Measurements from ENCODE around the gene RTN4R. TPM values are rescaled to one million over a fixed set of nuclear protein-coding genes. Genes with fewer than 3 reads are reported as not detected.

RTN4R gene
- total and polyA plus RNA-seq, 2 of the 4 experiments (the other 2 are of a cell fraction): 0.18 to 0.94 TPM

- Histone ChIP-seq H3K27me3 (ENCODE audit: control insufficient read depth, insufficient read depth, low read length) (peaks cover 49% of the 10 kb centered on the region), H3K23ac (ENCODE audit: low read depth, low read length) (no peak overlapping the region), H3K9me3 (ENCODE audit: control insufficient read depth, insufficient read depth, low read length) (no peaks in the 10 kb centered on the region), H4K5ac (ENCODE audit: low read depth, low read length) (no peak overlapping the region), H3K4ac (ENCODE audit: low read depth, low read length) (no peak overlapping the region), H3K36me3 (ENCODE audit: control insufficient read depth, insufficient read depth, low read length) (no peaks in the 10 kb centered on the region), H2AK5ac (ENCODE audit: low read depth, low read length) (no peak overlapping the region), H3K9ac (ENCODE audit: low read depth, low read length) (no peak overlapping the region), H4K91ac (ENCODE audit: insufficient read depth, low read depth, low read length) (no peak overlapping the region), H2AFZ (replicated peaks; ENCODE audit: low read length, poor library complexity) (no peak overlapping the region), H3K14ac (replicated peaks; ENCODE audit: low read depth, low read length) (no peak overlapping the region), H2AK9ac (replicated peaks; ENCODE audit: low read depth, low read length, poor library complexity) (no peak overlapping the region), H3K9me1 (ENCODE audit: insufficient read depth, low read length) (no peaks in the 10 kb centered on the region), H4K8ac (ENCODE audit: low read depth in 2 of 2, low read length in 2 of 2) (no peak overlapping the region), H3K27ac (ENCODE audit: insufficient read depth, low read length) (no peak overlapping the region), H2BK15ac (ENCODE audit: low read depth, low read length) (no peak overlapping the region), H3K4me2 (ENCODE audit: low read depth, low read length) (no peak overlapping the region), H3K56ac (ENCODE audit: extremely low read depth, insufficient read depth, low read length) (no peak overlapping the region), H3K4me1 (ENCODE audit: control insufficient read depth, insufficient read depth, low read length) (no peaks in the 10 kb centered on the region; the same call in 1 of the 2 replicates), H2BK5ac (ENCODE audit: low read depth, low read length, poor library complexity, severe bottlenecking) (no peak overlapping the region), H2BK120ac (ENCODE audit: low read depth, low read length) (no peak overlapping the region), H3K18ac (ENCODE audit: low read depth, low read length) (no peak overlapping the region), H3K79me1 (ENCODE audit: low read depth in 1 of 2, low read length in 2 of 2) (no peaks in the 10 kb centered on the region), H2BK20ac (ENCODE audit: low read depth, low read length) (no peak overlapping the region), H4K20me1 (ENCODE audit: insufficient read depth, low read length) (no peaks in the 10 kb centered on the region), H3K4me3 (ENCODE audit: insufficient read depth, low read depth, low read length) (no peak overlapping the region)
- no TSS peak for BruUV-seq (replicated peaks)
- dilution Hi-C loops (cut with HindIII; ENCODE audit: low sequenced_read_pairs, unreplicated experiment): no loop called here
- intact Hi-C loops (cut with micrococcal nuclease): no loop called here
- ChIA-PET POLR2A (ENCODE audit: unreplicated experiment) (no interaction called here), CTCF (no interaction called here)
- WGBS, 2 experiments (ENCODE audit: extremely low coverage in 2 of 2, insufficient read length in 1 of 2): 69% methylated on average over 7 of the region's 10 CpGs; no CpG with 5 or more reads in 1 of the 2 experiments
- ATAC-seq (ENCODE audit: low read depth) (no peak), DNase-seq (no peak)
- no peak for TF ChIP-seq CEBPB (IDR thresholded peaks at IDR 0.05; ENCODE audit: low read depth, low read length)
- TF ChIP-seq MXI1 (IDR thresholded peaks at IDR 0.05; ENCODE audit: borderline replicate concordance, low read depth, low read length): no peak
- no peak for TF ChIP-seq USF2 (IDR thresholded peaks at IDR 0.05; ENCODE audit: low read depth, low read length)
- no peak for TF ChIP-seq SMC3 (IDR thresholded peaks at IDR 0.05; ENCODE audit: low read depth, low read length)
- TF ChIP-seq RCOR1 (IDR thresholded peaks at IDR 0.05; ENCODE audit: insufficient replicate concordance, low read length): no peak
- no peak for TF ChIP-seq MAZ (IDR thresholded peaks at IDR 0.05; ENCODE audit: borderline replicate concordance, low read depth, low read length)
- no peak for TF ChIP-seq POLR2A (IDR thresholded peaks at IDR 0.05; ENCODE audit: low read depth, low read length)
- TF ChIP-seq CHD1 (IDR thresholded peaks at IDR 0.05; ENCODE audit: low read depth, low read length): no peak
- TF ChIP-seq BHLHE40 (IDR thresholded peaks at IDR 0.05; ENCODE audit: low read depth, low read length): no peak
- no peak for TF ChIP-seq ELK1 (IDR thresholded peaks at IDR 0.05; ENCODE audit: borderline replicate concordance, low read depth, low read length)
- TF ChIP-seq FOS (IDR thresholded peaks at IDR 0.05; ENCODE audit: low read depth, low read length): no peak
- no peak for TF ChIP-seq MAFK (IDR thresholded peaks at IDR 0.05; ENCODE audit: low read depth, low read length)
- in situ Hi-C loops (cut with MboI; ENCODE audit: low sequenced_read_pairs): no loop called here
Measured at GRCh38 chr22:20234314-20234682, 33.8 kb downstream of the RTN4R start.

Measured in IMR-90 (cell line).